Activated CD4-positive, alpha-beta memory T cell treated with anti-CD3 and anti-CD28 coated beads for 36 hours (primary cell): ENCODE results near the gene CERCAM. TPM values are rescaled to one million over a fixed set of nuclear protein-coding genes. Genes with fewer than 3 reads are reported as not detected.
"Not testable (repeated sequence)": the region's sequence is repeated elsewhere in the genome, so short reads cannot be mapped to it uniquely, and the experiment has no call there.

ENCODE experiments used
- CTCF ChIA-PET: fragments of 350-600 bp; sonication (Branson Sonifier 250); formaldehyde crosslinking; loops from one replicate; lab custom pipeline; 2021; ENCODE audit warnings: antibody characterized with exemption, inconsistent platforms; lab: Charles Lee
- POLR2A ChIA-PET: fragments of 350-600 bp; sonication (Branson Sonifier 250); formaldehyde crosslinking; loops from one replicate; lab custom pipeline; 2021; ENCODE audit warnings: antibody characterized with exemption; lab: Charles Lee
- DNase-seq: peaks from one replicate; pipeline ENCODE4 v3.0.0-alpha.2; 2020
- H3K27ac Mint-ChIP-seq: one replicate; pipeline ENCODE4 v1.8.0; 2021; ENCODE audit warnings: mixed read lengths
- H3K27me3 Mint-ChIP-seq: one replicate; pipeline ENCODE4 v1.8.0; 2021; ENCODE audit warnings: mixed read lengths
- H3K36me3 Mint-ChIP-seq: one replicate; pipeline ENCODE4 v1.8.0; 2021; ENCODE audit warnings: mixed read lengths
- H3K4me1 Mint-ChIP-seq: one replicate; pipeline ENCODE4 v1.8.0; 2021; ENCODE audit warnings: low read depth, mixed read lengths
- H3K4me3 Mint-ChIP-seq: one replicate; pipeline ENCODE4 v1.8.0; 2021; ENCODE audit warnings: mild to moderate bottlenecking, mixed read lengths
- H3K9me3 Mint-ChIP-seq: one replicate; pipeline ENCODE4 v1.8.0; 2021; ENCODE audit warnings: mixed read lengths
- intact Hi-C: fragments of 100-400 bp; cut with micrococcal nuclease; formaldehyde crosslinking; loops from one replicate; pipeline ENCODE4 v1.15.1; 2023
- total RNA-seq, 2 experiments: library from RNA; stranded (reverse); gene quantifications; one replicate each; pipeline ENCODE4 v1.2.3, GENCODE V29; 2021

The CERCAM gene
- total RNA-seq, 2 experiments from 2014 or later = 1.0 to 1.1 TPM

DNA sequence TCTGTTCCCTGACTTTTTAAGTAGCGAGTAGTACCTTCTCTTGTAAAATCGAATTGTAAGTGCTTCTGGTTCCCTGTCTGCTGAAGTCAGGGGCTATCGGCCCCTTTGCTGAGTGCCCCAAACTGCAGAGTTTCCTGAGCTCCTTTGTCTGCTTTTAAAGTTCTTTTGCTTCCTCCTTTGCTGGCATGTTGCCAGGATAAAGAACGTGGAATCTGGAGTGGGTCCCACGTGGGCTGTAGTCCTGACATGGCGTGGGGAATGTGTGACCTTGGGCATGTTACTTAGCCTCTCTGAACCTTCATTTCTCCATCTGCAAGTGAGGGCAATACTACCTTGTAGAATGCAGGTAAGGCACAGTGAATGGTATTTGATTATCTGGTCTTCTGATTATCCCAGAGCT lies 21.5 kb downstream of the CERCAM start:
- H3K4me3 Mint-ChIP-seq = no peak overlapping the region
- CTCF ChIA-PET = interaction anchor here (1.0 kb wide), 1 partner anchor 147 kb away, joined by 3 read pairs; no protein-coding TSS in a partner anchor
- H3K4me1 Mint-ChIP-seq = peaks cover 4% of the 10 kb centered on the region
- no peak overlapping the region for H3K27ac Mint-ChIP-seq
- no peaks in the 10 kb centered on the region for H3K9me3 Mint-ChIP-seq
- POLR2A ChIA-PET = no interaction called here
- H3K36me3 Mint-ChIP-seq = no peaks in the 10 kb centered on the region
- no peaks in the 10 kb centered on the region for H3K27me3 Mint-ChIP-seq
- intact Hi-C loops = no loop called here
- DNase-seq = no peak

DNA sequence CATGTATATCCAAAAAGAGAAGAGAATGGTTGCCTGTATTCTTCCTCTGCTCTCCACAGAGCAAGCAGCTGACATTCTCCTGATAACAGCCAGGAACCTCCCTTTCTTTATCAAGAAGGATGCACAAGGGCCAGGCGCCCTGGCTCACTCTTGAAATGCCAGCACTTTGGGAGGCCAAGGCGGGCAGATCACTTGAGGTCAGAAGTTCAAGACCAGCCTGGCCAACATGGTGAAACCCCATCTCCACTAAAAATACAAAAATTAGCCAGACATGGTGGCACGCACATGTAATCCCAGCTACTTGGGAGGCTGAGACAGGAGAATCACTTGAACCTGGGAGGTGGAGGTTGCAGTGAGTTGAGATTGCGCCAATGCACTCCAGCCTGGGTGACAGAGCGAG lies 25.8 kb downstream of the CERCAM start:
- H3K27me3 Mint-ChIP-seq, POLR2A ChIA-PET, H3K9me3 Mint-ChIP-seq, H3K4me1 Mint-ChIP-seq, H3K27ac Mint-ChIP-seq, H3K36me3 Mint-ChIP-seq, DNase-seq, H3K4me3 Mint-ChIP-seq, intact Hi-C loops: not testable (repeated sequence)
- CTCF ChIA-PET = interaction anchor here (1.0 to 3.5 kb wide), 2 partner anchors 8 to 27 kb away, joined by 3 to 24 read pairs; partner anchors contain the start of gene CERCAM

DNA sequence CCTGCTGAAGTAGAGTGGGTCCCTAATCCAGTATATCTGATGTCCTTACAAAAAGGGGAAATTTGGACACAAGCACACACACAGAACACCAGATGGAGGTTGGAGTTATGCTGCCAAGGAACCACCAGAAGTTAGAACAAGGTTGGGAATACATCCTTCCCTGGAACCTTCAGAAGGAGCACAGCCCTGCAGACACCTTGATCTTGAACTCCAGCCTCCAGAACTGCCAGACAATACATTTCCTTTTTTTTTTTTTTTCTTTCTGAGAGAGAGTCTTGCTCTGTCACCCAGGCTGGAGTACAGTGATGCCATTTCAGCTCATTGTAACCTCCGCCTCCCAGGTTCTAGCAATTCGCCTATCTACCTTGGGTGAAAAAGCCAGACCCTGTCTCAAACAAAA lies 28.1 kb downstream of the CERCAM start:
- POLR2A ChIA-PET = no interaction called here
- DNase-seq = no peak
- CTCF ChIA-PET = interaction anchor here (3.5 kb wide), 1 partner anchor 10 kb away, joined by 24 read pairs; no protein-coding TSS in a partner anchor
- no peak overlapping the region for H3K27ac Mint-ChIP-seq
- intact Hi-C loops = no loop called here
- H3K36me3 Mint-ChIP-seq = no peaks in the 10 kb centered on the region
- H3K4me3 Mint-ChIP-seq = no peak overlapping the region
- H3K27me3 Mint-ChIP-seq = no peaks in the 10 kb centered on the region
- no peaks in the 10 kb centered on the region for H3K4me1 Mint-ChIP-seq
- H3K9me3 Mint-ChIP-seq = no peaks in the 10 kb centered on the region

DNA sequence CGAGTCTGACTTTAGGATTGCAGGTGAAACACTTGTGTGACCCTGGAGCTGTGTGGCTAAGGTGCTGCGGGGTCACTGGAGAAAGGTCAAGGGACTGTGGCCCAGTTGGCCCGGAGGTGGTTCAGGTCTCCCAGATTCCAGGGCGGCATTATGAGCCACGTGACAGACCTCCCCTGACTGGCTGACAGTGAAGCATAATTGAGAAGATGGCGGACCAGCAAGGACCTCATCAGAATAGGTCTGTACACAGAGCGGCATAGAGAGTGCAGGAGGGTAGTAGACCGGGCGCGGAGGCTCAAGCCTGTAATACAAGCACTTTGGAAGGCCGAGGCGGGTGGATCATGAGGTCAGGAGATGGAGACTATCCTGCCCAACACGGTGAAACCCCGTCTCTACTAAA lies 34.3 kb downstream of the CERCAM start:
- Mint-ChIP-seq H3K27me3 (no peaks in the 10 kb centered on the region), H3K4me1 (peaks cover 16% of the 10 kb centered on the region), H3K9me3 (no peaks in the 10 kb centered on the region), H3K4me3 (peak overlapping the region; percentile 55), H3K27ac (no peak overlapping the region), H3K36me3 (peaks cover 2% of the 10 kb centered on the region)
- intact Hi-C loops = no loop called here
- POLR2A ChIA-PET = interaction anchor here (0.9 kb wide), 1 partner anchor 114 kb away, joined by 3 read pairs; no protein-coding TSS in a partner anchor
- DNase-seq = no peak
- CTCF ChIA-PET = interaction anchor here (0.6 to 2.0 kb wide), 2 partner anchors 16 to 238 kb away, joined by 4 to 8 read pairs; no protein-coding TSS in a partner anchor

DNA sequence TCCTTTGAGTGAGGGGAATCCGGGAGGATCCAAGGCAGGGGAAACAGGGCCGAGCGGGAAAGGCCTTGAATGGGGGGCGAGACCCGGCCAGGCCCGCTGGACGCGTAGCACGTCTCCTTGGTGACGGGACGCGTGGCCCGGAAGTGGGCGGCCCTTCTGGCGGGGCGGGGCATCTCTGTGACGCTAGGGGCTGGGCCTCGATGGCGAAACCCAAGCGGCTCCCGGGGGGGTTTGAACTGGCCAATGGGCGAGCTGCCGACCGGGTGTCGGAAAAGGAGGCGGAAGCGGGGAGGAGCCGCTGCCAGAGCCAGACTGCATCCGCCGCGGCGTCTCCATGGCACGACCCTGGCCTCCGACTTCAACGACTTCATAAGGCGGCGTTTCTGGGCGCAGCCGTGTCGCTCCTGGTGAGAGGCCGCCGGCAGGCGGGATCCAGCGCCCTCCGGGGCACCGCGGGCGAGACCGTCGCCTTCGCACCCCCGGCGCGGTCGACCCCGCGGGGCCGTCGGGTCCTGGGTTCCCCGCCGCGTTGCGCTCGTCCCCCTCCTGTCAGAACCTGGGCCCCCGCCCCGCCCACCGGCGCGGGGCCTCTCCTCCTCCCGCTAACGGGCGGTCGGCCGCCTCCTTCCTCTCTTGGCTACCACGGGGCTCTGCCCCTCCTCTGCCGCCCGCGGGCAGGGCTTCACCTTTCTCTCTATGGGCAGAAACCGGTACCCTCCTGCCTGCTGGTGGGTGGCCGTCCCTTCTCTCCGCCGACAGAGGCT lies 35.4 kb downstream of the CERCAM start, which contains the start of gene ODF2:
ODF2 (plus strand) TSS at position 158 of the 764 bp plus-strand sequence; CDS start at position 244, 86 bp downstream.
- Mint-ChIP-seq H3K27ac (peak within 1 kb of the TSS; percentile 81), H3K4me1 (peaks cover 16% of the 10 kb centered on the region), H3K27me3 (no peaks in the 10 kb centered on the region), H3K4me3 (peak within 1 kb of the TSS; percentile 85), H3K9me3 (no peaks in the 10 kb centered on the region), H3K36me3 (peaks cover 8% of the 10 kb centered on the region)
- intact Hi-C loops = loop anchor here (1.0 to 2.0 kb wide), 4 partner anchors 48 to 328 kb away; partner anchors contain the start of genes GLE1, SPTAN1 and URM1
- peak; percentile 99 for DNase-seq
- ChIA-PET CTCF (interaction anchor here (0.6 to 2.0 kb wide), 2 partner anchors 17 to 73 kb away, joined by 3 to 8 read pairs; no protein-coding TSS in a partner anchor), POLR2A (interaction anchor here (0.6 to 0.9 kb wide), 2 partner anchors 60 to 115 kb away, joined by 3 read pairs; no protein-coding TSS in a partner anchor)

DNA sequence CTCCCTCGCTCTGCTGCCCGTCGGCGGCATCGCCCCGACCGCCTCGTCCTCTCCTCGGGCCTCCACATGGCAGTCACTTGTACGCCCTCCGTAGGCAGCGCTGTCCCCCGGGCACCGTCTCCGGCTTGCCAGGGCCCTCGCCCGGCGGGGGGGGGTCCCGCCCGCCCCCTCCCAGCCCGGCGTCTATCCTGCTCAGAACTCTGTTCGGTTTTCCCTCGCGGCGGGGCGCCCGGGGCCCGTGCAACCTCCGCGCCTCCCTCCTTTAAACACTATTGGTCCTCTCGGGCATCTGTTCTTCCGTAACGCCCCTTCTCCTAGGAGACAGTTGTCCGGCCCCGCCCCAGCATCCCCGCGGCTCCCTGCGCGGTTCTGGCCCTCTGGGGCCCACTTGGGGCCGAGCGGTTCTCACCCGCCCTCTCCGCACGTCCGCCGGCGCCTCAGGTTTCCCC lies 36.0 kb downstream of the CERCAM start:
- Mint-ChIP-seq H3K36me3 (peaks cover 10% of the 10 kb centered on the region), H3K27ac (peak overlapping the region; percentile 81), H3K9me3 (no peaks in the 10 kb centered on the region), H3K4me3 (peak overlapping the region; percentile 85), H3K27me3 (no peaks in the 10 kb centered on the region), H3K4me1 (peaks cover 16% of the 10 kb centered on the region)
- ChIA-PET POLR2A (no interaction called here), CTCF (interaction anchor here (1.1 to 1.6 kb wide), 2 partner anchors 18 to 37 kb away, joined by 3 to 4 read pairs; no protein-coding TSS in a partner anchor)
- peak; percentile 79 for DNase-seq
- intact Hi-C loops = loop anchor here (1.0 to 2.0 kb wide), 4 partner anchors 48 to 328 kb away; partner anchors contain the start of genes GLE1, SPTAN1 and URM1

DNA sequence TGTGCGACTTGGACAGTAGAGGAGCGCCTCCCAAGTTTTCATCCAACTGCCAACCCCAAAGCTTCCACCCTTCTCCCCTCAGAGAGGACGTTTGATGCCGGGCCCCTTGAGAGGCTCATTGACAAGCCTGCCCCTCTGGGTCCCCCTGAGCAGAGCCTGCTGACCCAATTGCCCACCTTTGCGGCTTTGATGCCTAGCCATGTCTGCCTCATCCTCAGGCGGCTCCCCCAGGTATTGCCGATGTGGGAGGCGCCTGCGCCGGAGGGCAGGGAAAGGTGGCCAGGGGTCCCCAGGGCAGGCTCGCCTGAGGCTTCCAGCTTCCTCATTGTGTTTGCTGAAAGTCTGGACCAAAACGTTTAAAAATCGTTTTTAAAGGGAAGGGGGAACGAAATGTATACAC lies 36.5 kb downstream of the CERCAM start:
- H3K27me3 Mint-ChIP-seq = no peaks in the 10 kb centered on the region
- no peak for DNase-seq
- peaks cover 15% of the 10 kb centered on the region for H3K36me3 Mint-ChIP-seq
- H3K4me3 Mint-ChIP-seq = peak overlapping the region; percentile 85
- H3K4me1 Mint-ChIP-seq = peaks cover 16% of the 10 kb centered on the region
- intact Hi-C loops = loop anchor here (2.0 kb wide), 1 partner anchor 86 kb away; the partner anchor contains the start of gene URM1
- H3K9me3 Mint-ChIP-seq = no peaks in the 10 kb centered on the region
- ChIA-PET CTCF (interaction anchor here (0.9 to 1.6 kb wide), 3 partner anchors 18 to 162 kb away, joined by 3 to 5 read pairs (median 4); no protein-coding TSS in a partner anchor), POLR2A (no interaction called here)
- H3K27ac Mint-ChIP-seq = no peak overlapping the region

DNA sequence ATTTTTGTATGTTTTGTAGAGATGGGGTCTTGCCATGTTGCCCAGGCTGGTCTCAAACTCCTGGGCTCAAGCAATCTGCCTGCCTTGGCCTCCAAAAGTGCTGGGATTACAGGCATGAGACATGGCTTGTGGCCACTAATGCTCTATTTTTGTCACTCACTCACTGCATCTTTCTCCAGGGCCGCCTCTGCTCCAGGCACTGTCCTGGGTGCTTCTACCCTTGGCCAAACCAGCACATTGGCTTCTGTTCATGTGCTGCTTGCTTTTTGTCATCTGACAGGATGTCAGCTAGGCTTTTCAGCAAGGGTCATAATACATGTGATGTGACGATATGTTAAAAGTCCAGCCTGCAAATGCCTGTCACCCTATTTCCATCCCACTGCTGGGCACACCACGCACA lies 38.4 kb downstream of the CERCAM start:
- intact Hi-C loops = no loop called here
- POLR2A ChIA-PET = no interaction called here

DNA sequence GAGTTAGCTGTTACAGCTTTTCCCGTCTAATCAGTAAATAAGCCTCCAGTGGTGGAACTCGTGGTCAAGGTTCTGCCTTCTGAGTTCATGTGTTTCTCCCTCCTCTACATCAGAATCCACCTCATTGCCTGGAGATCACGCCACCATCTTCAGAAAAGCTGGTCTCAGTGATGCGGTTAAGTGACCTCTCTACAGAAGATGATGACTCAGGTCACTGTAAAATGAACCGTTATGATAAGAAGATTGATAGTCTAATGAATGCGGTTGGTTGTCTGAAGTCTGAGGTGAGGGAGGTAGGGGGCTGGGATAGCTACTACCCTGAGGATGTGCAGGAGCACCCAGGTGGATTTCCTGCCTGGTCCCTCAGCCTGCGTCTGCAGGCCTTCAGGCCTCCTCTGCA lies 48.4 kb downstream of the CERCAM start:
- POLR2A ChIA-PET = no interaction called here
- CTCF ChIA-PET = interaction anchor here (0.6 kb wide), 1 partner anchor 49 kb away, joined by 4 read pairs; no protein-coding TSS in a partner anchor
- H3K27ac Mint-ChIP-seq = no peak overlapping the region
- DNase-seq = no peak
- no peak overlapping the region for H3K4me3 Mint-ChIP-seq
- intact Hi-C loops = no loop called here
- H3K36me3 Mint-ChIP-seq = peaks cover 28% of the 10 kb centered on the region
- no peaks in the 10 kb centered on the region for H3K27me3 Mint-ChIP-seq
- H3K4me1 Mint-ChIP-seq = no peaks in the 10 kb centered on the region
- H3K9me3 Mint-ChIP-seq = no peaks in the 10 kb centered on the region

More for the DNA sequence above, 38.4 kb downstream of the CERCAM start:
- H3K27me3 Mint-ChIP-seq = no peaks in the 10 kb centered on the region
- no peak overlapping the region for H3K4me3 Mint-ChIP-seq
- H3K27ac Mint-ChIP-seq = no peak overlapping the region
- no peak for DNase-seq
- no peaks in the 10 kb centered on the region for H3K9me3 Mint-ChIP-seq
- CTCF ChIA-PET = no interaction called here
- H3K36me3 Mint-ChIP-seq = peaks cover 25% of the 10 kb centered on the region
- H3K4me1 Mint-ChIP-seq = peaks cover 16% of the 10 kb centered on the region

DNA sequence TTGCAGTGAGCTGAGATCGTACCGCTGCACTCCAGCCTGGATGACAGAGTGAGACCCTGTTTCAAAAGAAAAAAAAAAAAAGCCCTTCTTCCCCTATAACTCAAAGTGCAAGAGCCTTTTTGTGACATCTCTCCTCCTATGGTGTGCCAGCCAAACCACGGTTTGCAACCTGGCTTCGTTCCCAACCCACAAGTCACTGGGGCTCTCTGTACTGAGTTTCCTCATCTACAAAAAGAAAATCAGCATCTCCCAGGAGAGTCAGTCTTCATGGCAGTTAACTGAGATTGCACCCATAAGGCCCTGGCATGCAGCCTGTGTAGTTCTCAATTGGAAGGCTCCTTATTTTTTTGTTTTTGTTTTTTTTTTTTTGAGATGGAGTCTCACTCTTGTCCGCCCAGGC lies 49.9 kb downstream of the CERCAM start:
- H3K9me3 Mint-ChIP-seq = no peaks in the 10 kb centered on the region
- peaks cover 31% of the 10 kb centered on the region for H3K36me3 Mint-ChIP-seq
- ChIA-PET CTCF (no interaction called here), POLR2A (no interaction called here)
- intact Hi-C loops = no loop called here
- H3K27ac Mint-ChIP-seq = no peak overlapping the region
- no peaks in the 10 kb centered on the region for H3K27me3 Mint-ChIP-seq
- DNase-seq = no peak
- H3K4me3 Mint-ChIP-seq = no peak overlapping the region
- no peaks in the 10 kb centered on the region for H3K4me1 Mint-ChIP-seq

DNA sequence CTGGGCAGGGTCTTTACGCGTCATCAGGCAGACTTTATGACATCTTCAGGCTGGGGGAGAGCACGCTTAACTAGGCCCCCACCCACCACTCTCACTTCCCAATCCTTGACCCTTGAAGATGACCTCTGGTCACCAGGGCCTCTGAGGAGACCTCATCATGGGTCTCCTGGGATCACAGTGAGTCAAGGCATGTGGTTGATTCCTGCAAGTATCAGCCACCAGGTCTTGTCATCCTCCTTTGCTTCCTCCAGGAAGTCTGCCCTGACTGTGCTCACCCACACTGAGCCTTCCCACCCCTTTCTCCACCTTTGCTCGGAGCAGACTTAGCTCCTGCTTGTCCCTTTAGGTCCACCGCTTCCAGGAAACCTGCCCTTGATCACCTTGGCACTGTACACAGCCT lies 52.4 kb downstream of the CERCAM start:
- CTCF ChIA-PET = no interaction called here
- H3K9me3 Mint-ChIP-seq = no peaks in the 10 kb centered on the region

DNA sequence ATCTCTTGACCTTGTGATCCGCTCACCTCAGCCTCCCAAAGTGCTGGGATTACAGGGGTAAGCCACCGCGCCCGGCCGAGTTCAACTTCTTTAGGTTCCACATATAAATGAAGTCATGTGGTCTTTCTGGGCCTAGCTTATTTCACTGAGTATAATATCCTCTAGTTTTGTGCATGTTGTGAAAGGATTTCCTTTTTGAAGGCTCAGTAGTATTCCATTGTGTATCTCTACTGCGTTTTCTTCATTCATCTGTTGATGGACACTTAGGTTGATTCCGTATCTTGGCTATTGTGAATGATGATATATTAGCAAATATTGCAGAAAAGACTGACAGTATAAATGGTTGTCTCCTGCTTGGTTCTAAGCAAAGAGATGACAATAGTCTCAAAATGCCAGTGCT lies 55.2 kb downstream of the CERCAM start:
- Mint-ChIP-seq H3K36me3 (peaks cover 33% of the 10 kb centered on the region), H3K27me3 (no peaks in the 10 kb centered on the region), H3K9me3 (no peaks in the 10 kb centered on the region), H3K4me3 (no peak overlapping the region), H3K4me1 (no peaks in the 10 kb centered on the region), H3K27ac (no peak overlapping the region)
- intact Hi-C loops = no loop called here
- POLR2A ChIA-PET = no interaction called here
- CTCF ChIA-PET = no interaction called here
- no peak for DNase-seq

More for the DNA sequence above, 52.4 kb downstream of the CERCAM start:
- no peak for DNase-seq
- Mint-ChIP-seq H3K27me3 (no peaks in the 10 kb centered on the region), H3K4me1 (no peaks in the 10 kb centered on the region), H3K27ac (no peak overlapping the region), H3K36me3 (peaks cover 30% of the 10 kb centered on the region), H3K4me3 (no peak overlapping the region)
- intact Hi-C loops = no loop called here
- POLR2A ChIA-PET = no interaction called here
